Mammary epithelial cell (primary cell): ENCODE measurements around the gene DNER.

Experiments
- EZH2 ChIP-seq: IDR thresholded peaks from 2 replicates; pipeline ENCODE4 v1.6.1; 2012; ENCODE audit warnings: low read length, inconsistent platforms, borderline replicate concordance
- TF ChIP-seq, protein P1 (sequence below), 2 donors: IDR thresholded peaks in 1 of 2; conservative IDR thresholded peaks in 1 of 2; 2 replicates each; pipeline ENCODE4 v1.5.1; 2011 to 2012; ENCODE audit warnings: inconsistent platforms in 2 of 2, low read length in 2 of 2, mild to moderate bottlenecking in 2 of 2, control low read depth in 1 of 2, low read depth in 1 of 2; ENCODE audit not compliant: insufficient read depth in 1 of 2; ENCODE audit errors: extremely low read depth in 1 of 2

DNA sequence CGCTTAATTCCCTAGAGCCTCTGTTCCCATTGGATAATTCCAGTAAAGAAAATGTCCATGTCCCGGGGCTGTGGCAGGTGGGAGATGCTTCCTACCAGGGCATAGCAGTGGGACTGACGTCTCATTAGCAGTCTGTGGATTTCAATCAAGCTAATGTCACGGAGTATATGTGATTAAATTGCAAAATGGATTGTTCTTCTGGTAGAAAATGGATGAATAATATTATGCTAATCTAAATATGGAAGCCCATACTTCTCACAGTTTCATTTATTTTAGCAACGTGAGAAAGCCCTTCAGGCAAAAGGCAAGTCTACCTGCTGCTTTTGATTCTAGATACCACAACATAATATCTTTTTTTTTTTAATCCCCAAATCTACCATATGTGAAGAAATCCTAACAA is 185.5 kb downstream of the DNER start:
- TF ChIP-seq, protein P1, sequence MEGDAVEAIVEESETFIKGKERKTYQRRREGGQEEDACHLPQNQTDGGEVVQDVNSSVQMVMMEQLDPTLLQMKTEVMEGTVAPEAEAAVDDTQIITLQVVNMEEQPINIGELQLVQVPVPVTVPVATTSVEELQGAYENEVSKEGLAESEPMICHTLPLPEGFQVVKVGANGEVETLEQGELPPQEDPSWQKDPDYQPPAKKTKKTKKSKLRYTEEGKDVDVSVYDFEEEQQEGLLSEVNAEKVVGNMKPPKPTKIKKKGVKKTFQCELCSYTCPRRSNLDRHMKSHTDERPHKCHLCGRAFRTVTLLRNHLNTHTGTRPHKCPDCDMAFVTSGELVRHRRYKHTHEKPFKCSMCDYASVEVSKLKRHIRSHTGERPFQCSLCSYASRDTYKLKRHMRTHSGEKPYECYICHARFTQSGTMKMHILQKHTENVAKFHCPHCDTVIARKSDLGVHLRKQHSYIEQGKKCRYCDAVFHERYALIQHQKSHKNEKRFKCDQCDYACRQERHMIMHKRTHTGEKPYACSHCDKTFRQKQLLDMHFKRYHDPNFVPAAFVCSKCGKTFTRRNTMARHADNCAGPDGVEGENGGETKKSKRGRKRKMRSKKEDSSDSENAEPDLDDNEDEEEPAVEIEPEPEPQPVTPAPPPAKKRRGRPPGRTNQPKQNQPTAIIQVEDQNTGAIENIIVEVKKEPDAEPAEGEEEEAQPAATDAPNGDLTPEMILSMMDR (conservative IDR thresholded peaks at IDR 0.05 in 1 of 2, IDR thresholded peaks at IDR 0.05 in 1 of 2; ENCODE audit: extremely low read depth in 1 of 2, insufficient read depth in 1 of 2, low read depth in 1 of 2, low read length in 2 of 2), result no peak
- no peak for TF ChIP-seq EZH2
